ENCODE results near the gene PODXL2.

The PODXL2 gene

DNA sequence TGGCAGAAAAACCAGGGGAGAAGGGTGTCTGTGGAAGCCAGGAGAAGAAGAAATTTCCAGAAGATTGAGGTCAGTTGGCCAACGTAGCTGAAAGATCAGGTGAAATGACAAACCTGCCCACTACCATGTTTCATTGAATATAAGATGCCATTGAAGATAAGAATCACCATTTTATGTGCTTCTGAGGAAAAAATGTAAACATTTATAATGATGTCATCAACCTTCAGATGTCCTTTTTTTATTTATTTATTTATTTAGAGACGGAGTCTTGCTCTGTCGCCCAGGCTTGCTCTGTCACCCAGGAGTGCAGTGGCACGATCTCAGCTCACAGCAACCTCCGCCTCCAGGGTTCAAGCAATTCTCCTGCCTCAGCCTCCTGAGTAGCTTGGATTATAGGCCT is 4.9 kb upstream of the PODXL2 start:
- H3K4me3 ChIP-seq = no peak overlapping the region
- no peak overlapping the region for H3K27ac ChIP-seq

DNA sequence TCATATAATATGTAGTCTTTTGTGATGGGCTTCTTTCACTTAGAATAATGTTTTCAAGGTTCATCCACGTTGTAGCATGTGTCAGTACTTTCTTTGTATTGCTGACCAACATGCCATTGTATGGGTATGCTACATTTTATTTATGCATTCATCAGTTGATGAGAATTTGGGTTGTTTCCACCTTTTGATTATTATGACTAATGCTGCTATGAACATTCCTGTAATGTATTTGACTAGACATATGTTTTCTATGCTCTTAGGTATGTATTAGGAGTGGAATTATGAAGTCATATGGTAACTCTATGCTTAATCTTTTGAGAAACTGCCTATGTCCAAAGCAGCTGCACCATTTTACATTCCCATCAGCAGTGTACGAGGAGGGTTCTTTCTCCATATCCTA is 3.2 kb upstream of the PODXL2 start:
- Histone ChIP-seq H3K27ac (no peak overlapping the region), H3K4me3 (no peak overlapping the region)

DNA sequence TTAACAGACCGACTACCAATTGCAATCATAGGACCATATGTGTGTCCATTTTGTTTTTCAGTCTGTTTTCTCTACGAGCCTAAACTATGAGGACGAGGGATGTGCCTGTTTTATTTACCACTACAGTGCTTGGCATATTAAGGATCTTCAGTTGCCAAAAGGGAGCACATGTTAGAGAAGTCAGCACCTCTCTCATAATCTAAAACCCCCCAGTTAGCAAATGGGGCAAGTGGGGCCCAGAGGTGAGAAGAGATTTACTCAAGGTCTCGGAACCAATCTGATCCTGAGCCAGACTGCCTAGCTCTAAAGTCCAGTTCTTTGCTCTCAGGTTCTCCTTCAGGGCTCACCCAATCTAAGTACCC is 578 bp upstream of the PODXL2 start:
- no peak overlapping the region for H3K4me3 ChIP-seq
- H3K27ac ChIP-seq = no peak overlapping the region

DNA sequence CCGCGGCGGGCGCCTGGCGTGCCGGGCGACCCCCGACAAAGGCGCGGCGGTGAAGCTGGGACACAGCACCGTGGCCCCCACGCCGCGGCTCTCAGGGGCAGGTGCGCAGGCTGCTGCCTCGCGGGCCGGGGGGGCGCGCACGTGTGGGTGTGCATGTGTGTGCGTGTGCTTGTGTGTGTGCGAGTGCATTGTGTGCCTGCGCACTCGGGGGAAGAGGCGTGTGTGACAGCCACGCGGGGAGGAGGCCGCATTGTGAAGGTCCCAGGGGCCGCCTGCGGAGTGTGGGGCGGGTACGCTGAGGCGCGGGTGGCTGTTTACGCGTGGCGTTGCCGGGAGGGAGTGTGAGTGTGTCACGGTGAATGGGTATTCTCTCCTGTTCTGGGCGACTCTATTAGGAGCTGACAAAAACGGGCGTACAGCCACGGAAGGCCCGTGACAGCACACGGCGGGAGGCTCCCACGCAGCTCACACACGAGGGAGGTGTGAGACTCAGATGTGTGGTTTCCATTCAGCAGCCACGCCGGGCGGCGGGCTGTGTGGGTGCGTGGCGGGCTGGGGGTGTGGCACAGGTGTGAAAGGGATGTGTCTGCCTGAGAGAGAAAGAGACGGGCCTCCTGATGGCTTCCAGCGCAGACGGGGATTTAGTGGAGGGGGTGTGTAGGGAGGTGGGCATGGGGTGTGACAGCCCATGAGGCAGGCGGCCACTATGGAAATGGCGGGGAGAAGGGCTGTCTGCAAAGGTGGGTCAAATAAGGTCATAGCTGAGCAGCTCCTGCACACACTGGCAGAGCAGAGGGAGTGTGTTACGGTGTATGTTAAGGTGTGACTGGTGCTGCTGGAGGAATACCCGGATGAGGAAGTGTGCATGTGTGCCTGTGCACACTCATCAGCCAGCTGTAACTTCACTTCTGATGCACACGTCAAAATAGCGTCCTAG is 750 bp downstream of the PODXL2 start:
- H3K27ac ChIP-seq = no peak overlapping the region
- H3K4me3 ChIP-seq = peak overlapping the region; percentile 26 to 52 (median 38)

DNA sequence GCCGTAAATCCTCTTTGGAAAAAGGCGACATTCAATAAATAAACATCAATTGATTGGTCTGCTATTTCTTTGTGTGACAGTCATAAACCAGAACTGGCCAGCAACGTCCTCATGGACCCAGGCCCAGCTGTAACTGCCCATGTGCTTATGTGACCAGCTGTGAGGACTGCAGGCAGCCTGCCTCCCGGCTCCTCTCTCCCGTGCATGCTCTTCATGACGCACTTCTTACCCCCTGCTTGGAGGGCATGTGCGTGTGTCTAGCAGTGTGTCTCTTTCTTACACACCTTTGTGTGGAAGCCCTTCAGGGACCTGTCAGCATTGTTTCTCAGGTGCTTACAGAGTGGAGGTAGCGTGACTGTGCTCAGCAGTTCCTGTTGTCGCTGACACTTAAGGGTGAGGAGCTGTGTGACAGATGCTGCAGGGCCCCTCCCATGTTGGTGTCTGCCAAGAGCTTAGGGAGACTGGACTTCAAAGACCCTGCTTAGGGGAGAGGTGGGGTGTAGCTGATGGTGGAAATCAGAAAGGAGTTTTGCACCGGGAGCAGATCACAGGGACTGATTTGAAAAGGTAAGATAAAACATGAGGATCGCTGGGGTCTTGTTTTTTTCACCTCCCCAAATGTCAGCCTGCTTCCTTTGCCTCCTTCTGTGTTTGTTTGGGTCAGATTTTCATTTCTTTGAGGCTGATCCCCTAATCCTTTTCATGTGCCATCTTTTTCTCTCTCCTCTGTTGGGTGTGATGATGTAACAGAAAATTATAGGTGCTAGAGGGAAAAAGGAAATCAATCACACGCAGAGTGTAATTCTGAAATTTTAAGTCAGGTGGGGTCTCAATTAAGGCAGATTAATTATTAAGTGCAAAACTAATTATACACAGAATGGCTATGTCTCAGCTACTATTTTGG is 2.1 kb downstream of the PODXL2 start:
- H3K27ac ChIP-seq = no peak overlapping the region
- no peak overlapping the region for H3K4me3 ChIP-seq

DNA sequence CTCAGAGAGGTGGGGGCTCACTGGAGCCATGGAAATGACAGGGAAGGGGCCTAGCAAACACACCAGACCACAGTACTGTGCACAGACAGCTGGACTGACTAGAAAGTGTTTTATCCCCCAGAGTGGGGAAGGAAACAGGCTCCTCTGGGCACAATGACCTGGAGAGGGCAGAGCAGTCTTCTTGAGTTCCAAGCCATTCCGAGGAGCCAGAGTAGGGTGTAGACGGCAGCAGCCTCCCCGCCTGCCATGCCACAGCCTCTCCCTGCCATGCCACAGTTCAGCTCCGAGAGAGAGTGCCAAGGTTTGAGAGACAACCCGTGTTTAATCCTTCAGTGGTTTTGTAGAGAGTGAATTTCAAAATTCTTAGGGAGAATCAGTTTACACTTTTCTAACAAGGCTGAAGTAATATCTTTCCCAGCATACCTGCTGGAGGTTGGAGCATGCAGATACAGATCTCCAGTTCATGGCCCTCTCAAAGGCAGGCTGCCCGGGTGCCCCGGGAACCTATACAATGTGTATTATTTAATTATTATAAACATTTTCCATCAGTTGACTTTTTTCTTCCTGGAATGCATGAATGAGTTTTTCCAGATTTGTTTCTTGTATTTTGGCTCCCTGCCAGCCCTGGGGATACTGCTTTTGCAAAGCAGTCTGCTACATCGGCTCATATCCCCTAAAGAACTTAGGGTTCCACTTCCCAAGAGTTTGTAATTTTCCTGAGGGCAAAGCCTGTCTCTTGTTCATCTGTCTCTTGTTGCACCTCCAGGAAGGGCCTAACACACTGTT is 3.2 kb downstream of the PODXL2 start:
- Histone ChIP-seq H3K4me3 (no peak overlapping the region), H3K27ac (no peak overlapping the region)

DNA sequence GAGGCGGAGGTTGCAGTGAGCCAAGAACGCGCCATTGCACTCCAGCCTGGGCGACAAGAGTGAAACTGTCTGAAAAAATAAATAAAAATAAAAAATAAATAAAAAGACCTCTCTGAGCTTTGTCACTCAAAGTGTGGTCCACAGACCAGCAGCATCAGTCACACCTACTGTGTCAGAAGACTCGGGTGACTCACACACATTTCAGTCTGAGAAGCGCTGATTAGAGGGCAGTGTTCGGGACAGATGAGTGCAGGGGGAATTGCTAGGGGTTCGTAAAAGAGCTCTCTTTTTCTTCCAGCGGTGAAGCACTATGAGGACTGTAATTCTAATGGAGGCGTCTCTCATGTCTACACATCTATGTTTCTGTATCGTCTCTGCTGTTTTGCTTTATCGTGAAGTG is 5.7 kb downstream of the PODXL2 start:
- H3K4me3 ChIP-seq = no peak overlapping the region
- H3K27ac ChIP-seq = no peak overlapping the region

DNA sequence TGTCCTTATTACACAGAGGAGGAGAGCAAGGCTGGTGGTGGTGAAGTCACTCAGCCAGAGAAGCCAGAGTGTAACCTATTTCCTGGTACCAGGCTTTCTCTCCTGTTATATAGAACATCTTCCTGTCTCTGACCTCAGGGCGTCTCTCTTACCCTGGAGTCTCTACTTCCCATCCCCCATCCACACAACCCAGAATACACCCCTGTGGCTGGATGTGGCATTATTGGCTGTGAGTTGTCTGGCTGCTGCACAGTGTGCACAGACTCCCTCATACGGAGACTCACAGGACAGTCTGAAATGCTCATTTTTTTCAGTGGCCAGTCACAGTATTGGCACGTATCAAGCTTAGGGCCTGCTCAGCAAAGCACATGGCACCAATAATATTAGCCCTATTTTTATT is 8.6 kb downstream of the PODXL2 start:
- Histone ChIP-seq H3K27ac (no peak overlapping the region), H3K4me3 (no peak overlapping the region)

DNA sequence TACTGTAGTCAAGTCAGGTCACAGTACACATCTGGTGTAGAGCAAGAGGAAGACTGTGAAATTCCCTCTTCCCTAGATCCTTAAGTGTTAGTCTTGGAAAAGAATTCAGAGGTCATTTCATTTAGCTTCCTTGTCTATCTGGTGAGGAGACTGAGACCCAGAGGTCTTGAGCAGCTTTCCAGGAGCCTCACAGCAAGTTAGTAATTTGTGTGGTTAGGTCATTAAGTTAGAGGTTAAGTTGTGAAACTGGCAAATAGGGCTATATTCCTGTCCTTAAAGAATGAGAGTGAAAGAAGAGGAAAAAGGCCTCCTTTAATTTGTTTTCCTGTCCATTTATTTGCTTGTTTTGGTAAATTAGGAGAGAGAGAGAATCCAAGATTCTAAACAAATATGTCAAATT is 9.0 kb downstream of the PODXL2 start:
- no peak overlapping the region for H3K27ac ChIP-seq

DNA sequence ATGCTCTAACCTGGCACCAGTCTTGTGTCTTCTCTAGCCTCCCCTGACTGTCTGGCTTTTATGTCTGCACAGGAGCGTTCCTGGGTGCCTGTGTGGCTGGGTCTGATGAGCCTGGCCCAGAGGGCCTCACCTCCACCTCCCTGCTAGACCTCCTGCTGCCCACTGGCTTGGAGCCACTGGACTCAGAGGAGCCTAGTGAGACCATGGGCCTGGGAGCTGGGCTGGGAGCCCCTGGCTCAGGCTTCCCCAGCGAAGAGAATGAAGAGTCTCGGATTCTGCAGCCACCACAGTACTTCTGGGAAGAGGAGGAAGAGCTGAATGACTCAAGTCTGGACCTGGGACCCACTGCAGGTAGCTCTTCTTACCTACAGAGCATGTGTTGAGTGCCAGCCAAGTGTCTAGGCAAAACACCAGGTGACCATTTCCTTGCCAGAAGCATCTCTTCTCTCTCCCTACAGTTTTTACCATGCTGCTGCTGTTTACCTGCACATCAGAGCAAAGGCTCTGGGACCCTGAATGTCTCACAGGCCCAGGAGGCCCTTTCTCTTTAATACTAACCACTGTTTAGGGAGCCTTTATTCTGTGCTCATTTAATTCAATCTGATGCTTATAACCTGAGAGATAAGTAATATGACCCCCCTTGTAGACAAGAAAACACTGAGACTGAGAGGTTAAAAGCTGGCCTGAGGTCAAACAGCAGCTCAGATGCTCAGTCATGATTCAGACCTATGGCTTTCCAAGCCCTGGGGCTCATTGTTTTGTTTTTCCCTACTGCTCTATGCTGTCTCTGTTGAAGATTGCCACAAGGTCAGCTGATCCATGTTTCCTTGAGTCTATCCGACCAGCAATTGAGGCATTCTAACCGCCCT is 10.4 kb downstream of the PODXL2 start:
- Histone ChIP-seq H3K4me3 (no peak overlapping the region), H3K27ac (no peak overlapping the region)

More for the DNA sequence above, 9.0 kb downstream of the PODXL2 start:
- H3K4me3 ChIP-seq = no peak overlapping the region

DNA sequence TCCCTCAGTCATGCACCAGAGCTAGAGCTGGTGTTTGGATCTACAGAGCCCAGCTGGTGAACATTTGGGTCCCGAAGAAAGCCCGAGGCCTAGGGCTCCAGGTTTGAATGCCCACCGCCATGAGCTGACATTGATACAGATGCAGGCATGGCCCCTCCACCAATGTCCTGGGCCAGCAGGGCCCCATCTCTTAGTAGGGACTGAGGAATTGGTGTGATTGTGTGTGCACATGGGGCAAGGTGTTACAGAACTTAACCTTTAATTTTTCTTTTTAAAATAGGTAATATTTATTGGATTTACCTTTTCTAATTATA is 11.0 kb downstream of the PODXL2 start:
- Histone ChIP-seq H3K27ac (no peak overlapping the region), H3K4me3 (no peak overlapping the region)

DNA sequence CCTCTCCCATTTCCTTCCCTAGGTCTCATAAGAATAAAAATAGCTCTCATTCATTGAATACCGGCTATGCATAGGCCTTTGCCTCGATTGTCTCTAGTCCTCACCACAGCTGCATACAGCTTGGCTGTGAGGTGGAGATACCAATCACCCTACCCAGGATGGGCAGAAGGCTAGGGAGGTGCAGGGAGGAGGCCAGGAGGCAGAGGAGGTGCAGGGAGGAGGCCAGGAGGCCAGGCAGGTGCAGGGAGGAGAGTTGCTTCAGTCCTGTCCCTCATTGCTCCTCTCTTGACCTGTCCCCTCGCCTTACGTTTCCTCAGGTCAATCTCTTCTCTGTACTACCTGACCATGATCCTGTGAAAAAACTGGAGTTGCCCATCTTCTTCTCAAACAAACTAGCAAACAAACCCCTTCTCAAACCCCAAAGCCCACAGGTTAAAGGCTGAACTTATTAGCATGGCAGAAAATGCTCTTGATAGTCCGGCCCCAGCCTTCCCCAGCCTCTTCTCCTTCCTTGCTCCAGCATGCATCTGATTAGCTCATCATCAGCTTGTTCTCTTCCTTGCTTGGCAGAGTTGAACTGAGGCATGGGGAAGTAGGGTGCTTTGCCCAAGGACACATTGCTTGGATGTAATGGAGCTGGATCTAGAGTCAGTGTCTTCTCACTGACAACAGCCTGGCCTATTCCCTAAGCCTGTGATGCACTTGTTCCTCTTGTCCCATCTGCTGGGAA is 15.8 kb downstream of the PODXL2 start:
- Histone ChIP-seq H3K4me3 (no peak overlapping the region), H3K27ac (no peak overlapping the region)

DNA sequence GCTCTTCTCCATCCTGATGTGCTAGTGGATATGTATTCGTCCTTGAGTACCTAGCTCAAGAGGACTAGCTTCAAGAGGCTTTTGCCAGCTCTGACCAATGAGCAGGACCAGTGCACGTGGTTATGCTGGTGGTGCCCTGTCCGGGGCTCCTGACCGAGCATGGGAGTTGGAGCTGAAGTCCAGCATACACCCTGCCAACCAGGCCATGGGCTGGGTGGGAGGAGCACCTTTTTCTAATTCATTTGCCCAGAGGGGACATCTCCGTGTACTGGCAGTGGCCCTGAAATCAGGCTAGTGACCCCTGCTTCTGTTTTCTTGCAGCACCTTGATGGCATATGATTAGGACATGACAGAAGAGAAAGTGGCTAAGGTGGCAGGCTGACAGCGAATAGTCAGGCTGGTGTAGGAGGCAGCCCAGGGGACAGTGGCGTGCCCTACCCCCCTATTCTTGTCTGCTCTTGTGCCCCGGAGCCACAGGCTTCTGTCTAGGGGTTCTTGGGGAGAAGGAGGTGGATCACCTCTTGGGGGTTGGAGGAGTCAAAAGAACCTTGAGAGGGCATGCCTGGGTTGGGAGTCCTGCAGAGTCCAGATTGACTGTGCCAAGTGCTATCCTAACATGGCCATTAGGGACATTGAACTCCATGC is 16.5 kb downstream of the PODXL2 start:
- no peak overlapping the region for H3K4me3 ChIP-seq
- no peak overlapping the region for H3K27ac ChIP-seq

DNA sequence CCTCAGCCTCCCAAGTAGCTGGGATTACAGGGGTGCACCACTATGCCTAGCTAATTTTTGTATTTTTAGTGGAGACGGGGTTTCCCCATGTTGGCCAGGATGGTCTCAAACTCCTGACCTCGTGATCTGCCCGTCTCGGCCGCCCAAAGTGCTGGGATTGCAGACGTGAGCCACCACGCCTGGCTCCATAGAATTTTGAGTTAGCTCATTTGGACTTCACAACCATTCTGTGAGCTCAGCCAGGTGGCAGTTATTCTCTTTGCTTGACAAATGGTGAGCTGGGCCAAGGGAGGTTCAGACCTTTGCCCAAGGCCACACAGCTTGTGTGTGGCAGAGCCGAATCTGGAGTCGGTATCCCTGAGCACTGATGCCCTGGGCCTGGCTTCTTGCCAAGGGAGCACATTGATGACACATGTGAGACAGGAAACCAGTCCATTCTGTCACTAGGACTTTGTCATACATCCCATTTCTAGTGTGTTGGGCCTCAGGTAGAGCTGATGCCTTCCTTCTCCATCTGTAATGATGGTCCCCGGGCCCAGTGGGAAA is 17.6 kb downstream of the PODXL2 start:
- no peak overlapping the region for H3K4me3 ChIP-seq
- H3K27ac ChIP-seq = no peak overlapping the region

DNA sequence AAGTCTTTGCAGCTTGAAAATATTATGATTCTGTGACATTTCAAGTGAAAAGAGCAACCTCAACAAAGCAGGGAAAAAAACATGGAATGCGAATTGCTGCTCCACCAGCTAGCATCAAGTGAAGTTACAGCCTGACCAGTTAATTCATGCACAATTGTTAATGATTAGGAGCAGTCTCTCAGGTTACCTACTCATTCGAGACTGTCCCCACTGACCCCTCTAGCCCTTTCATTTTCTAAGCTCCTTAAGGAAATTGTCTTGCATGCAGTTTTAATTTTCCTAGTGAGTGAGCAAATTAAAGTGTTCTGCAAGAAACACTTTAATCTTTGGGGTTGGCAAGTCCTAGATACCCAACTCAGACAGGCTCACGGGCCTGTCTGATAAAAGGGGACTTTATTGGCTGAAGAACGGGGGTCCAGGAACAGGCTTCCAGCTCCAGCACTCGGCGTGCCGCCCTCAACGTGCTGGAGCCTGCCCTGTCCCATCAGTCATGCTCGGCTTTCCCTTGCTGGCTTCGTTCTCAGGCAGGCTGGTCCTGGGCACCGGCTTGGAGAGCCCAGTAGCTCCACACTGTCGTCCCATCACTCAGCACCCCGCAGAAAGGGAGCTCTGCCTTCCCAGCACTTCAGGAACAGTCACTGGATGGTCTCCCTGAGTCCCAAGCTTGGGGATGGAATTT is 18.3 kb downstream of the PODXL2 start:
- Histone ChIP-seq H3K27ac (no peak overlapping the region), H3K4me3 (no peak overlapping the region)

DNA sequence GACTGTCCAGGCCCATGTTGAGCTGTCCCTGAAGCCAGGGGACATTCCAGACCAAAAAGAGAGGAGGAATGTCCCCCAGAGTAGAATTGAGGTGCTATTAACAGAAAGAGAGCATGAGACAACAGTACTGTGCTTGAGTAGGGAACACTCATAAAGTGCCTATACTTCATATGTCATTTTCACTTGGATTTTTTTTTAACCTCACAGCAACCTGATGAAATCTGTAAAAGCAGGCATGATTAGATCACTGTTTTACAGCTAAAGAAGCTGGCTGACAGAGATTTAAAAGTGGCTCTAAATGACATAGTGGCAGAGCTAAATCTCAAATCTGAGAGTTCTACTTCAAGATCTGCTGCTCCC is 18.8 kb downstream of the PODXL2 start:
- no peak overlapping the region for H3K27ac ChIP-seq
- no peak overlapping the region for H3K4me3 ChIP-seq

DNA sequence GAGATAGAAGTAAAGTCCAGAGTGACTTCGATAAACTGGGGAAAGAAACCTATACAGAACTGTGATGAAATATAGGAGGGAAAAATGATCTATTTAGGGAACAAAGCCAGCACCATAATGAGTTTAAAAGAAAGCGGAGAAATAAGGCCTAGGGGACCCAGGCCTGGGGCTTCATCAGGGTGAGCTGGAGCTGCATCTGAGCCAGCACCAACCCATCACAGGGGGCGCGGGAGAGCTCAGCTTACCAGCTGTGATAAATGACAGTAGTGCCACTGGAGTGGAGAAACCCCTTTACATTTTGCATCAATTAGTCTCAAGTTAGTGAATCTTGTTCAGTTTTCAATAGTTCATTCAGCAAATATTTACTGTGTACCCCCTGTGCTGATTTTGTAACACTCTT is 21.3 kb downstream of the PODXL2 start:
- H3K4me3 ChIP-seq = no peak overlapping the region
- H3K27ac ChIP-seq = no peak overlapping the region
